Measurements from ENCODE around the gene HSPA8.
"Not testable (repeated sequence)": the region's sequence is repeated elsewhere in the genome, so short reads cannot be mapped to it uniquely, and the experiment has no call there.

HSPA8 gene

DNA sequence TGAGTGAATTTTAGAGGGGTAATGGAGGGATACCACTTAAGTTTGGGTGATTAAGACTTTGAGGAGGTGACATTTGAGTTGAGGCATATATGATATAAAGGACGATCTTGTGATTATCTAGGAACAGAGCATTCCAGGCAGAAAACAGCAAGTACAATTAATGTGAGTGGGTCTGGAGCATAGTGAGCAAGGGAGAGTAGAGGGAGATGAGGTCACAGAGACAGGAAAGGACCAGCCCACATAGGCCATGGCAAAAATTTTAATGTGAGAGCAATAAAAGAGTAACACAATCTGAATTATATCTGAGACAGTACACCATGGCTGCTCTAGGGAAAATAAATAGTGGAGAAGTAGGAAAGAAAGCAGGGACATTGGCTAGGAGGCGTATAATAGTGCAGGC, 14.5 kb upstream of the HSPA8 start:
- in situ Hi-C loops (cut with HindIII; ENCODE audit: low pct_ligation_motif_present, low pct_unique_long_range_greater_than_20kb, low sequenced_read_pairs): no loop called here
- DNase-seq: no peak

DNA sequence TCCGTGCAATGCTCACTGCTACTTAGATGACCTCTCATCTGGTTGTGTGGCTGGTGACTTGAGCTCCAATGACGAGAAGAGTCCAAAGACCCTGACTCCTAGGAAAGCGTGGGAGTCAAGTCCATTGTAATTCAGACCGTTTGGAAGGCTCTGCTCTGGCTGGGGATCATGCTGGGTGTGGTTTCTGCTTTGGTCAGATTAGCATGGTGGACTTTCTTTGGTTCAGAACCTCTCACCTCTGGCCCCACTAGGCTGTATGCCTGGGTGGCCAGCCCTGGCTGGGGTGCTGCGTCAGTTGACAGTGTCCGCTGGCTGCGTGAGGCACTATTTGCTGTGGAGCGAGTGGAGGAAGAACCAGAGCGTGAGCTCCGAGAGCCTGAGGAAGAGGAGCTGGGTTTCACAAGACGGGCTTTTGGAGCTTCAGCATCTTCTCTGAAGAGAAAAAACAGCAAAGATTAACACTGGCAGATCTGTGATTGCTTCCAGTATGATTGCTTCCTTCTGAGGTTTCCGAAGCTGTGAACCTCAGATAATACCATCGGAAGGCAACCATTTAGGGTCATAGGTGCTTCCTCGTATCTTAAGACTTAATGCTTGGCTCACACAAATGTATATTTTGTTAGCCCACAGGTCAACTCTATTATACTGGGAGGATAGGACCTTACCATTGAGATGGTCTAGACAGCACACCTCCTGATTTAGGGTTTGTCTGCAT, 11.6 kb upstream of the HSPA8 start:
- DNase-seq: no peak
- in situ Hi-C loops (cut with HindIII; ENCODE audit: low pct_ligation_motif_present, low pct_unique_long_range_greater_than_20kb, low sequenced_read_pairs): no loop called here

DNA sequence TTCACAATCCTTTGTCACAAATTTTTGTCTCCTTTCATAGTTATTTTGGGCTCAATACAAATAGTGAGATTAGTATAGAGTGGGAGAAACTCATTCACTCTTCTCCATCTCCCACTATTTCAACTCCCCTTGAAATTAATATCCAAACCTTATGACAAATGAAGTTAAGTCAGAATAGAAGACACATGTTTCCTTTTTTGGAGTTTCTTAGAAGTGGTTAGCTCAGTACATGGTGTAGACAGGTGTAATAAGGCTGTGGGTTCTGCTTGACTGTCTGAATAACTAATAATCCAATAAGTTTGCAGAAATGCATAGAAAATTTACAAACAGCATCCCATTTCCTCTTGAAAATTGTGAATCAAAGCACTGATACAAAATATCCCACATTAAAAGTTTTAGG, 10.8 kb upstream of the HSPA8 start:
- DNase-seq: no peak
- in situ Hi-C loops (cut with HindIII; ENCODE audit: low pct_ligation_motif_present, low pct_unique_long_range_greater_than_20kb, low sequenced_read_pairs): no loop called here

DNA sequence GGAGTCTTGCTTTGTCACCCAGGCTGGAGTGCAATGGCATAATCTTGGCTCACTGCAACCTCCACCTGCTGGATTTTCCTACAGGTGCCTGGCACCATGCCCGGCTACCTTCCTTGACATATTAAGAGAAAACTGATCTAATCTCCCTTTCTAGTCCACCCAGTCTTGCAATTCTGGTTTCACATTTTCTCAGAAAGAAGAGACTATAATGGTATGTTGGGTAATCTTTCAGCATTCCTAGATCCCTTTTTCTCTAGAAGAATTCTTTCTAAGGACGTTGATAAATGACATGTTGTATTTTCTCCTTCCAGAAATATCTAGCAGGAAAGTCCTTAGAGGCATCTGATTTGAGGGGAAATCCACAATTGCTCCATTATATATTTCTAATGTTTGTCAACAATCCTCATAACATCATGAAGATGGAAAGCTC, 10.4 kb upstream of the HSPA8 start:
- no peak for DNase-seq
- in situ Hi-C loops (cut with HindIII; ENCODE audit: low pct_ligation_motif_present, low pct_unique_long_range_greater_than_20kb, low sequenced_read_pairs): no loop called here

DNA sequence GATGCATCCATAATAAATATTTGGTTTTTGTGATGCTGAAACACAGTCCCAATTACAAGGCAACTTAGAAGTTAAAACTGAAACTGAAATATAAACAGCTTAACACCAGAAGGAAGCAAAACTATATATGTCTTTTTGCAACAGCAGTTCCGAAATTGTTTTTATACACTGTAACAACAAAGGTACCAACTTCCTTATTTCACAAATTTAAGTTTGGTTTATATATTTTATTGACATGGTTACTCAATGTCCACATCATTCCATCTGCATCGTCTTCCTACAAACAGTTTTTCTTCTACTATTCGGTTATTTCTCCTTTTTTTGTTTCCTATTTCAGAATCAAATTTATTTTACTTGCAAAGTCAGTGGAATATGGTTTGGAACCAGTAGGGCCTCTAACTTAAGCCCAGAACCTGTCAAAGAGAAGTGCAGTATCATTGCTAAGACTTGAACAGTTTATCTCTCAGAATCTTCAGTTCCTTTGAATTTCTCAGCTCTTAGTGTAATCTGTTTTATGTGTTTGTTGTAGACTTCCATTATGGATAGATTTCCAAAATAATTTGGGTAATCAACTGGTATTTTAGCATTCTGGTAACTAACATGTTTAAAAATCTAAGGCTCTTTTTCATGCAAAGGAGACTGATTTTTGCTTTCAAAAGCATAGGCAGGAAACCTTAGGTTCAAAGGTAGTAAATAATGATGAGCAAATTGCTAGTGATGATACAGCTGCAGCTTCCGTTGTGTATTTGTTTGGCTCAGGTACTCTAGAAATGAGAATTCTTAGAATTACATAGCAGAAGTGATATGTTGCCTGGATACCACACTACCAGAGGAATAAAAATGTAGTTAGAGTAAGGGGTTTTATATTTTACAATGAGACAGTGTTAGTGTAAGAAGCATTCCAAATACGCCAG, 8.2 kb upstream of the HSPA8 start:
- no peak for DNase-seq
- in situ Hi-C loops (cut with HindIII; ENCODE audit: low pct_ligation_motif_present, low pct_unique_long_range_greater_than_20kb, low sequenced_read_pairs): no loop called here

DNA sequence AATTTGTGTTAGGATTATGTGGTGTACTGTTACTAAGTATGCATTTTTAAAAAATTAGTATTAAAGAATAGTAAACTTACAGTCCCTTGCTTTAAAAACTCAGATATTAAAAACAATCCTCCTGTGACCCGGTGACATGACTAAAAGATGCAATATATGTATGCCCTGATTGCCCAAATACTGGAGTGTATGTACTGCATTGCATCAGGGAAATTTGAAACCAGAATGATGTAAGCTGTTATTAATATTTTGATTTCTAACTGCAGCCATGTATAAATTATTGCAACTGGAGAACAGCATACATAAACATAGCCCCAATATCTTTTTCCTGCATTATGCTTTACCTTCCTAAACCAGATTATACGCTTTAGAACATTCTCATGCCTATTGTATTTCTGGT, 3.7 kb upstream of the HSPA8 start:
- in situ Hi-C loops (cut with HindIII; ENCODE audit: low pct_ligation_motif_present, low pct_unique_long_range_greater_than_20kb, low sequenced_read_pairs): no loop called here
- no peak for DNase-seq

DNA sequence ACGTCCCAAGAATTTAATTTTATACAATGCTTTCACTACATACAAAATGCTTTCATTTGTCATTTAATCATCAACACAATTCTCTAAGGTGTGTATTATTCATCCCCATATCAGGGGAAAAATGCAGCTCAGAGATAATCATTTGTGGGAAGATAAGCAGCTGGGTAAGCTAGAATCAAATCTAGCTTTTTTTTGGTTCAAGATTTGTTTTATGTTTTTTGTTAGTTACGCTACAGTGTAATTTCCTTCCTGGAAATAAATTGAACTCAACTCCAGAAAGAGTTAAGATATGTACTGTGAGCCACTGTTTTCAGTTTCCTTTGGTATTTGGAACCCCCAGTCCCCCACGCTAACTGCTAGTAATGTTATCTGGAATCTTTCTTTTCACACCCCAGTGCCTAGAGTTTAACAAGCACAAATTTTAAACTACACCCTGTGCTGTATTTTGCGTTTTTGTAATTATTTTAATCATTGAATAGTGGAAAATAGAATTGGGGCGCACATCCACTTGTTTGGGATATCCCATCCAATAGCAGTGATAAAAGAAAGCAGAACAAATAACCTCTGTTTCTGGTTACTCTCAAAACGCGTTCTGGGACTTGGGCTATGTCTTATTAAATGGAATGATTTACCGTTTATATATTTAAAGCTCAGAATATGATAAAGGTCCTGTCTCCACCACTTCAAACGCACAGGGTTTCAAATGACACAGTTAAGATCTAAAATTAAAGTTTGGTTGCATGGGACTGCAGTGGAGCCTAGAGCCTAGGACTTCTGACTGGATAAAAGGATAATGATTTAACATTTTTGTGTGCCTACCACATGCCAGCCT, 2.1 kb upstream of the HSPA8 start:
- DNase-seq: no peak
- in situ Hi-C loops (cut with HindIII; ENCODE audit: low pct_ligation_motif_present, low pct_unique_long_range_greater_than_20kb, low sequenced_read_pairs): no loop called here

DNA sequence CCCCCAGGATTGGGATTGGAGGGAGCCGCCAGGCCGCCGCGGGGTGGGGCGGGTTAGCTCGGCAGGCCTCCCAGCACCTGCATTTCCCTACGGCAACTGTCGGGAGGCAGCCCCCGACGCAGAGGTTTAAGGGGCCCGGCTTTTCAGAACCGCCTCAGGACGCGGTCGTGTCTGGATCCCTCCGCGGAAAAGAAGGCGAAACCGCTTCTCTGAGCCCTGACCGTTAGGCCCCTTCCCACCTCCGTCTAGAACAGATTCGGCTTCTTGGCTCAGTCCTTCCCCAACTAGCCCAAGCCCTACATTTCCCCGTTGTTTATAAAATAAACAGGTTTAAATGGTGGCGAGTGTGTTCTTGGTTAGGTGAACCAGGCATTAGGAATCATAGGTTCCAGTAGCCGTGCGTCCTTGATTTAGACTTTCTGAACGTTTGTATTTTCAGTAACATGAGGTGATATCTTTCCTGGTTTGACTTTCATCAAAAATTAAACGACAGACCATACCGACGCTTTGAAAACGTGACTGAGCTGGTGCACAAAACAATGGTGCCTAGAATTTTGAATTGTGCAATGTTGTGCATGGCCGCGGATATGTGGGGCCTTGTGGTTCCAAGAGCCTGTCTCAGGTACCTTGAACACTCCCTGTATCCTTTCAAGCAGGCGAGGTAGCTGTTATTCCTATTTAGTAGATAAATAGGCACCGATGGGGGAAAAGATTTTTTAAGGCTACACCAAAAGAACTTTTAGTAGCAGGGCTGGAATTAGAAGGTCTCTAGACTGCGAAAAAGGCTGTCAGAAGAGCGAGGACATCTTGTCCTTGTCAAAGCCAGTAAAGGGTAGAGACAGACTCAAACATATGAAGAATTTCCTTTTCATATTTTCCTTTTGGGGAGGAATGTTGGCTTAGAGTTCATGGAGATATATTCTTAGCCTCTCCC, 1.2 kb upstream of the HSPA8 start:
- in situ Hi-C loops (cut with HindIII; ENCODE audit: low pct_ligation_motif_present, low pct_unique_long_range_greater_than_20kb, low sequenced_read_pairs): no loop called here
- DNase-seq: peak; percentile 57

DNA sequence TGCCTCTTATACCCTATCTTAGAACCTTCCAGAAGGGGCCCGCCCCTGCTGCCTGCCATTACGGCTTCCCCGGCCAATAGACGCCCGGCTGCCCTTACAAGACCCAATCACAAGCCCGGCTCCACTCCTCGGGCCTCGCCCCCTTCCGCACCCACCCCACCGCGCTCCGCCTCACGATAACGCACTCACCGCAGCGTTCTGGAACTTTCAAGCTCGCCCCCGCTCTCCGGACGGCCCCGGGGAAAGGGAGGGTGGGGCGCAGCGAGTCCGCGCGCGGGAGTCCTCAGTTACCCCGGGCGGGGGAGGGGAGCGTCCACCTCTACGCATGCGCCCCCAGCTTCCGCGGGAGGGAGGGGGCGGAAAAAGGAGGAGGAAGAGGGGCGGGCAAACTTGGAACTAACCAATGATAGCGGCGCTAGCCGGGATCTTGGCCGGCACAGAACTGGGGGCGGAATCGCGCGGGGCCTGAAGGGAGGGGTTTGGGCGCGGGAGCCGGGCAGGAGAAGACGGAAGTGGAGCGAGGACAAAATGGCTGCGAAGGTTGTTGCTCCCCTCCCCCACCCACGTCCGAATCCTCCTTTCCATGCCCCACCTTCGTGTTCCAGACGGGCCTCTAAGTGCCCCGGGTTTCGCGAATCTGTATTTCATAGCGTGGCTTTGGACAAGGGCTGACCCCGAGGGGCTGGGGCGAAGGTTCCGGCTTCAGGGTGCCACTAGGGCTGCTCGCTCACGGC, 389 bp upstream of the HSPA8 start:
- DNase-seq: peak; percentile 95
- in situ Hi-C loops (cut with HindIII; ENCODE audit: low pct_ligation_motif_present, low pct_unique_long_range_greater_than_20kb, low sequenced_read_pairs): no loop called here

DNA sequence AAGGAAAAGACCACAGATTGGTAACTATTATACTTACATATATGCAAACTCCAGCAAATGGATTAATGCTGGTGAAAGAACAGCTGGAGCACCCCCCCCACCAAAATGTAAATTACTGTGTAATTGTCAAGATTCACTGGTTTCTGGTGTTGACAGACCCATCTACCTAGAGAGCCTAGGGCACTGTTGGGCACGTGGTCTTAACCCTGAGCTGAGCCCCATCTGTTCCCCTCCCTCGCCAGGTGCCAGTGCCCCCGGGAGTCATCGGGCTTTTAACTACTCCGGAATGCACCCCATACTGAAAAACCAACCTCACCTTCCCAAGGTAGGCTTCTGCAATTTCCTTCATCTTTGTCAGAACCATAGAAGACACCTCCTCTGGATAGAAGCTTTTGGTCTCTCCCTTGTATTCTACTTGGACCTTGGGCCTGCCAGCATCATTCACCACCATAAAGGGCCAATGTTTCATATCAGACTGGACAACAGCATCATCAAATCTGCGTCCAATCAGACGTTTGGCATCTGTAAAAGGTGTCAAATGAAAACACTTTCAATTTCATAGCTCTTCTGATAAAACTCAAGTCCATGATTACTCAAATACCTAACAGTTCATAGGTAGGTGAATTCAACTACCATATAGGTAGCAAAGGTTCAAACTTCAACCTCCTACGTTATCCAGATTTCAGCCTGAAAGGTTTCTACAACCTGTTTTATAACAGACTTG, 1.5 kb downstream of the HSPA8 start:
- in situ Hi-C loops (cut with HindIII; ENCODE audit: low pct_ligation_motif_present, low pct_unique_long_range_greater_than_20kb, low sequenced_read_pairs): no loop called here

DNA sequence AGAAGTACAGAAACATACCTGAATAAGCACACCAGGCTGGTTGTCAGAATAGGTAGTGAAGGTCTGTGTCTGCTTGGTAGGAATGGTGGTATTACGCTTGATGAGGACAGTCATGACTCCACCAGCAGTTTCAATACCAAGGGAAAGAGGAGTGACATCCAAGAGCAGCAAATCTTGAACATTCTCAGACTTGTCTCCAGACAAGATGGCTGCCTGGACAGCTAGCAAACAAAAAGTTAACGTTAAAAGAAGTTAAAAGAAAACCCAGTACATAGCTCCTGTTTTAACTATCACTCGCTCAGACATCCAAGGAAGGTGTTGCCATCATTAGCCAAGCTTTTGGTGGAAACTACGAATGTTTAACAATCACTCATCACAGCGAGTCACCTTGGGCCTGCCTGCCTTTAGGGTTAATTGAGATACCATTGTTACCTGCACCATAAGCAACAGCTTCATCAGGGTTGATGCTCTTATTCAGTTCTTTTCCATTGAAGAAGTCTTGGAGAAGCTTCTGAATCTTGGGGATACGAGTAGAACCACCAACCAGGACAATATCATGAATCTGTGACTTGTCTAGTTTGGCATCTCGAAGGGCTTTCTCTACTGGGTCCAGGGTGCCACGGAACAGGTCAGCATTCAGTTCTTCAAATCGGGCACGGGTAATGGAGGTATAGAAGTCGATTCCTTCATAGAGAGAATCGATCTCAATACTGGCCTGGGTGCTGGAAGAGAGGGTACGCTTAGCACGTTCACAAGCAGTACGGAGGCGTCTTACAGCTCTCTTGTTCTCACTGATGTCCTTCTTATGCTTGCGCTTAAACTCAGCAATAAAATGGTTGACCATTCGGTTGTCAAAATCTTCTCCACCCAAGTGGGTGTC, 2.7 kb downstream of the HSPA8 start:
- DNase-seq; in situ Hi-C loops (cut with HindIII; ENCODE audit: low pct_ligation_motif_present, low pct_unique_long_range_greater_than_20kb, low sequenced_read_pairs): not testable (repeated sequence)

More for the DNA sequence above, 1.5 kb downstream of the HSPA8 start:
- DNase-seq: no peak

DNA sequence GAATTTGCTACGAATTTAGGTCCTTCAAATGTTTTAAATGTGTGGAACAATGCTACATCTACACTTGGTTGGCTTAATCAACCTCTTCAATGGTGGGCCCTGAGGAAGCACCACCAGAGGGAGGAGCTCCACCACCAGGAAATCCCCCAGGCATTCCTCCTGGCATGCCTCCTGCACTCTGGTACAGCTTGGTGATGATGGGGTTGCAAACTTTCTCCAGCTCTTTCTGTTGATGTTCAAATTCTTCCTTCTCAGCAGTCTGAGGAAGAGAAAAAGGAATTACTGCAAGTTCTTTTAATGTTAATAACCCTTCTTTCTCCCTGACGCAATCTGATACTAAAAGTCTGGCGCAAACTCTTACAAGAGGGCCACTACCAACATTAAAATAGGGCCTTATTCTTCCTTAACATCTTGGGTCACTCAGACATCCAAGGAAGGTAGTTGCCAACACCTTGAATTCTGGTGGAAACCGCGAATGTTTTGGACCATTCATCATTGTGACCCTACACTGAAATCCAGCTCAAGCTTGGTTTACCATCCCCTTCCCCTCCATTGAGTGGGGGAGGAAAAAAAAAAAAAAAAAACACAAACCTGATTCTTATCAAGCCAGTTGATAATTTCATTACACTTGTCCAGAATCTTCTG, 4.2 kb downstream of the HSPA8 start:
- in situ Hi-C loops (cut with HindIII; ENCODE audit: low pct_ligation_motif_present, low pct_unique_long_range_greater_than_20kb, low sequenced_read_pairs): no loop called here
- DNase-seq: no peak

DNA sequence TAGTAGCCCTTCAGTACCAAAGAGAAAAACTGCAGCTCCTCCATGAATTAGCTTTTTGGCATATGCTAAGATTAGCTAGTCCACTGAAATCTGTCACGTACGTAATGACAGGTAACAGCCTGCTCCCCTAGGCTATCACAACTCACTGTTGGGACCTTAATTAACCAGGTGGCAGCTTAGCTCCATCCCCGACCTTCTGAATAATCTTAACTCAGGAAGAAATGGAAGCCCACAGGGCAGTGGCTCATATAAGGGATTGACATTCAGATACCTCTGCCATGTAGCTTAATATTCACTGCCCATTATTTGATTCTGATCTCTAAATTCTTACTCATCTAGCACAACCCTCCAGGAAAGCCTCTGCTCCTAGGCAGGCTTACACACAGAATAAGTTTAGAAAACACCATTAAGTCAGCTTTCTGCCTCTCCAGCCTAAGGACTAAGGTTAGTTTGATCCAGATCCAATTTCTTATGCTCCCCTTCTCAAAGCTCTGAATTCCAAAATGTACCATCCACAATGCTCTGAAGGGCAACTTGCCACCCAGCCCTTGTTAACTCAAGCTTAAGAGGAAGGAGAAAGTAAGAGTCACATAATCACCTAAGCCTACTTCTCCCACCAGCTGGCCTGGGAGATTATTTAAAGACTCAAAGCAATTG, 5.0 kb downstream of the HSPA8 start:
- no peak for DNase-seq
- in situ Hi-C loops (cut with HindIII; ENCODE audit: low pct_ligation_motif_present, low pct_unique_long_range_greater_than_20kb, low sequenced_read_pairs): no loop called here

DNA sequence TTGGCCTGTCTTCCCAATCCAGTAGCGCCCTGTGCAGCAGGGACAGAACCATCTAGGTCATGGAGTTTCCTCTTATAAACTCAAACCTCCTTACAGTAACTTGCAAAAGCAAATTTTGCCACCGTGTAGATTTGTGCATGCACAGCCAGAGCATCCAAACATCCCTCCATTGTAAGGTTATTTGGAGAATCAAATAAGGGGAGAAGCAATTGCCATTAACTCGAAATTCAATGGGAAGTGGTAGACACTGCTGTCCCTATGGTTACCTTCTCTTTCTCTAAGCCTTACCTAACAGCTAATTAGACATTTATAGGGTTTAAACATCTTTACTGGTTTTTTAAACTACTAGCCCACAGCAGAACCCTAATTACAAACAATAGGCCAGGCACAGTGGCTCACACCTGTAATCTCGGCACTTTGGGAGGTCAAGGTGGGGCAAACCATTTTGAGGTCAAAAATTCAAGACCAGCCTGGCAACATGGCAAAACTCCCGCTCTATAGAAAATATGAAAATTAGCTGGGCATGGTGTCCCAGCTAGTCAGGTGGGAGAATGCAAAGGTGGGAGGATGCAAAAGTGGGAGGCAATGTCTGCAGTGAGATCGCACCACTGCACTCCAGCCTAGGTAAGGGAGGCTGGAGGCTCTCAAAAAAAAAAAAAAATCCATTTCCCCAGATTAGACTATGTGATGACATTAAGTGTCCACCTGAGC, 6.6 kb downstream of the HSPA8 start:
- in situ Hi-C loops (cut with HindIII; ENCODE audit: low pct_ligation_motif_present, low pct_unique_long_range_greater_than_20kb, low sequenced_read_pairs): no loop called here
- DNase-seq: no peak
